Spleen (tissue), 7 donors: ENCODE data around the gene ELF1.

Source experiments
- POLR2A ChIP-seq, 3 donors: fragments of 450-650 bp; IDR thresholded peaks; one replicate each; pipeline ENCODE4 v1.5.1; 2017; ENCODE audit warnings: antibody characterized with exemption in 3 of 3, mild to moderate bottlenecking in 1 of 3
- POLR2AphosphoS5 ChIP-seq, 3 donors: sonication (generic); formaldehyde crosslinking; IDR thresholded peaks; one replicate each; pipeline ENCODE4 v1.5.1; 2017; ENCODE audit warnings: antibody characterized with exemption in 3 of 3
- TF ChIP-seq, protein P1 (sequence below), 11 experiments: fragments of 200-600 bp in 7 of 11; fragments of 450-650 bp in 4 of 11; sonication (generic) in 4 of 11; IDR thresholded peaks in 8 of 11; conservative IDR thresholded peaks in 3 of 11; 1 replicate in 7 of 11; 2 replicates in 4 of 11; pipeline versions ENCODE4 v1.4.0 to v1.8.0; 2016 to 2021; ENCODE audit warnings: antibody characterized with exemption in 11 of 11, inconsistent platforms in 4 of 11, mild to moderate bottlenecking in 1 of 11
- donor health status: DM: no; HTN: no; CAD: no; lungs with moderate emphysema.
- donor health status: DM: no; HTN: no; CAD: no.
- donor health status: DM: no; HTN: no; CAD: no.

DNA sequence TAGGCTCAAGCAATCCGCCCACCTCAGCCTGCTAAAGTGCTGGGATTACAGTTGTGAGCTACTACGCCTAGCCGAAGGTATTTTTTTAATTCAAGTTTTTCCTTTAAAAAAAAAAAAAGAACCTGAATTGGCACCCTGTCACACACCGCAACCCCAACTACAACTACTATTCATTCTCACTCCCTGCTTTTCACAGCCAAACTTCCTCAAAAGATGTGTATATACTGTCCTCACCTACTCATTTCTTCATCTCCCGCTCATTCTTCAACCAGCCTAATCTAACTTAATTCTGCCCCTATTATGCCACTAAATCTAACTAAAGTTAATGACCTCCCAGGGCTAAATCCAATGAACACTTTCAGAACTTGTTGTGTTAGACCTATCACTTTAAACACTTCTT lies 29.5 kb upstream of the ELF1 start:
- TF ChIP-seq, protein P1, sequence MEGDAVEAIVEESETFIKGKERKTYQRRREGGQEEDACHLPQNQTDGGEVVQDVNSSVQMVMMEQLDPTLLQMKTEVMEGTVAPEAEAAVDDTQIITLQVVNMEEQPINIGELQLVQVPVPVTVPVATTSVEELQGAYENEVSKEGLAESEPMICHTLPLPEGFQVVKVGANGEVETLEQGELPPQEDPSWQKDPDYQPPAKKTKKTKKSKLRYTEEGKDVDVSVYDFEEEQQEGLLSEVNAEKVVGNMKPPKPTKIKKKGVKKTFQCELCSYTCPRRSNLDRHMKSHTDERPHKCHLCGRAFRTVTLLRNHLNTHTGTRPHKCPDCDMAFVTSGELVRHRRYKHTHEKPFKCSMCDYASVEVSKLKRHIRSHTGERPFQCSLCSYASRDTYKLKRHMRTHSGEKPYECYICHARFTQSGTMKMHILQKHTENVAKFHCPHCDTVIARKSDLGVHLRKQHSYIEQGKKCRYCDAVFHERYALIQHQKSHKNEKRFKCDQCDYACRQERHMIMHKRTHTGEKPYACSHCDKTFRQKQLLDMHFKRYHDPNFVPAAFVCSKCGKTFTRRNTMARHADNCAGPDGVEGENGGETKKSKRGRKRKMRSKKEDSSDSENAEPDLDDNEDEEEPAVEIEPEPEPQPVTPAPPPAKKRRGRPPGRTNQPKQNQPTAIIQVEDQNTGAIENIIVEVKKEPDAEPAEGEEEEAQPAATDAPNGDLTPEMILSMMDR (IDR thresholded peaks at IDR 0.05 in 8 of 11, conservative IDR thresholded peaks at IDR 0.05 in 3 of 11), result no peak
- TF ChIP-seq POLR2AphosphoS5 (IDR thresholded peaks at IDR 0.05) (no peak), POLR2A (IDR thresholded peaks at IDR 0.05) (no peak)
